GM12878 (cell line): ENCODE data around the gene COQ9. TPM values are rescaled to one million over a fixed set of nuclear protein-coding genes. Genes with fewer than 3 reads are reported as not detected.

Experiments used
- ATAC-seq: fragments of 200-7000 bp; cut with Tn5 transposase; 3 replicates; pipeline ENCODE4 v1.9.1; 2020; ENCODE audit warnings: mild to moderate bottlenecking, moderate library complexity
- BruUV-seq: library from RNA; stranded (reverse); fragments of 400-500 nt; replicated peaks from 2 replicates; lab custom pipeline; 2021; lab: Mats Ljungman, UMichigan
- CTCF ChIA-PET: fragments of 300-600 bp; sonication (Branson Sonifier 250); formaldehyde crosslinking; extraction: SDS; loops from one replicate; lab custom pipeline; 2021; ENCODE audit warnings: inconsistent platforms; lab: Yijun Ruan, JAX
- POLR2A ChIA-PET: fragments of 350-600 bp; formaldehyde crosslinking; extraction: SDS; loops from one replicate; lab custom pipeline; 2021; ENCODE audit warnings: inconsistent platforms; lab: Charles Lee
- RAD21 ChIA-PET: fragments of 300-600 bp; sonication (Branson Sonifier 250); formaldehyde crosslinking; loops from one replicate; lab custom pipeline; 2023; ENCODE audit warnings: antibody characterized with exemption; ENCODE audit not compliant: unreplicated experiment; lab: Charles Lee
- SMC1A ChIA-PET: fragments of 300-600 bp; sonication (Branson Sonifier 250); formaldehyde crosslinking; loops from one replicate; lab custom pipeline; 2023; ENCODE audit not compliant: unreplicated experiment, uncharacterized antibody; lab: Charles Lee
- DNase-seq: peaks from one replicate; pipeline ENCODE4 v3.0.0-alpha.2; 2011; ENCODE audit warnings: low read depth, low spot score
- FAIRE-seq: peaks from 3 replicates; lab custom pipeline; 2011; peaks lifted over from hg19 to GRCh38; lab: Jason Lieb, UNC
- H2AFZ ChIP-seq: 2 replicates; pipeline ENCODE4 v1.6.0; 2011; ENCODE audit warnings: low read depth, low read length, control low read depth; ENCODE audit not compliant: control insufficient read depth
- H3K27ac ChIP-seq: 2 replicates; pipeline ENCODE4 v1.5.1; 2011; ENCODE audit warnings: control low read depth; ENCODE audit not compliant: control insufficient read depth, insufficient read depth
- H3K27me3 ChIP-seq, 2 experiments: replicated peaks in 1 of 2; 2 replicates each; pipeline versions ENCODE4 v1.6.0 to v1.6.1; 2011; ENCODE audit warnings: low read length in 1 of 2; ENCODE audit not compliant: control insufficient read depth in 2 of 2, insufficient read depth in 2 of 2
- H3K36me3 ChIP-seq, 2 experiments: 2 replicates each; pipeline ENCODE4 v1.5.1; 2011; ENCODE audit warnings: low read length in 1 of 2; ENCODE audit not compliant: control insufficient read depth in 2 of 2, insufficient read depth in 2 of 2
- H3K4me1 ChIP-seq: 2 replicates; pipeline ENCODE4 v1.6.1; 2011; ENCODE audit warnings: mild to moderate bottlenecking, low read length, moderate library complexity, mixed read lengths; ENCODE audit not compliant: control insufficient read depth, insufficient read depth
- H3K4me2 ChIP-seq: 2 replicates; pipeline ENCODE4 v1.6.0; 2011; ENCODE audit warnings: control low read depth; ENCODE audit not compliant: control insufficient read depth, insufficient read depth
- H3K4me3 ChIP-seq: fragments of 200-600 bp; sonication (generic); 2 replicates; pipeline ENCODE4 v1.5.1; 2016
- H3K79me2 ChIP-seq: 2 replicates; pipeline ENCODE4 v1.6.0; 2011; ENCODE audit warnings: low read length; ENCODE audit not compliant: control insufficient read depth, insufficient read depth
- H3K9ac ChIP-seq: 2 replicates; pipeline ENCODE4 v1.8.0; 2011; ENCODE audit warnings: low read length, control low read depth, mixed read lengths; ENCODE audit not compliant: control insufficient read depth, insufficient read depth
- H3K9me3 ChIP-seq: replicated peaks from 3 replicates; pipeline ENCODE4 v1.5.1; 2011; ENCODE audit warnings: mild to moderate bottlenecking, low read length; ENCODE audit not compliant: control insufficient read depth, insufficient read depth
- H4K20me1 ChIP-seq: 2 replicates; pipeline ENCODE4 v1.6.0; 2011; ENCODE audit not compliant: control insufficient read depth, insufficient read depth
- BCL11A ChIP-seq: IDR thresholded peaks from 2 replicates; pipeline ENCODE4 v1.6.1; 2011; ENCODE audit warnings: low read depth, low read length
- BHLHE40 ChIP-seq, 2 experiments: fragments of 450-650 bp in 1 of 2; IDR thresholded peaks; 2 replicates each; pipeline ENCODE4 v1.6.1; 2011 to 2017; ENCODE audit warnings: low read depth in 2 of 2, borderline replicate concordance in 1 of 2, improper control_type of control experiment in 1 of 2, low read length in 1 of 2, mild to moderate bottlenecking in 1 of 2
- CHD4 ChIP-seq: fragments of 200-600 bp; sonication (generic); IDR thresholded peaks from 2 replicates; pipeline ENCODE4 v1.6.1; 2016; ENCODE audit warnings: mild to moderate bottlenecking
- DPF2 ChIP-seq: fragments of 450-650 bp; IDR thresholded peaks from 2 replicates; pipeline ENCODE4 v1.6.1; 2017; ENCODE audit warnings: mild to moderate bottlenecking
- EED ChIP-seq: sonication (generic); IDR thresholded peaks from 2 replicates; pipeline ENCODE4 v1.6.1; 2016; ENCODE audit warnings: antibody characterized with exemption, low read depth
- EGR1 ChIP-seq, 2 experiments: IDR thresholded peaks; 1 replicate in 1 of 2; 2 replicates in 1 of 2; pipeline ENCODE4 v1.6.1; 2011 to 2012; ENCODE audit warnings: low read depth in 2 of 2, low read length in 2 of 2, borderline replicate concordance in 1 of 2, mild to moderate bottlenecking in 1 of 2, moderate library complexity in 1 of 2
- GABPA ChIP-seq: IDR thresholded peaks from 2 replicates; pipeline ENCODE4 v1.6.1; 2014; ENCODE audit warnings: antibody characterized with exemption, low read depth, mild to moderate bottlenecking, inconsistent platforms
- IKZF1 ChIP-seq: fragments of 450-650 bp; conservative IDR thresholded peaks from 2 replicates; pipeline ENCODE4 v1.6.1; 2017; ENCODE audit warnings: antibody characterized with exemption, mild to moderate bottlenecking
- KAT2A ChIP-seq: conservative IDR thresholded peaks from 2 replicates; pipeline ENCODE4 v1.6.1; 2011; ENCODE audit warnings: low read depth, low read length; ENCODE audit not compliant: control insufficient read depth
- MTA2 ChIP-seq: fragments of 450-650 bp; IDR thresholded peaks from 2 replicates; pipeline ENCODE4 v1.6.1; 2016; ENCODE audit warnings: low read depth, mild to moderate bottlenecking, moderate library complexity
- NFXL1 ChIP-seq: fragments of 450-650 bp; IDR thresholded peaks from 2 replicates; pipeline ENCODE4 v1.6.1; 2017; ENCODE audit warnings: antibody characterized with exemption, mild to moderate bottlenecking, borderline replicate concordance
- PKNOX1 ChIP-seq: fragments of 450-650 bp; IDR thresholded peaks from 2 replicates; pipeline ENCODE4 v1.6.1; 2016; ENCODE audit warnings: mild to moderate bottlenecking
- RAD21 ChIP-seq: IDR thresholded peaks from 2 replicates; pipeline ENCODE4 v1.6.1; 2011; ENCODE audit warnings: mild to moderate bottlenecking, low read depth, low read length, moderate library complexity; ENCODE audit not compliant: insufficient read depth
- RUNX3 ChIP-seq: IDR thresholded peaks from 2 replicates; pipeline ENCODE4 v1.6.1; 2012; ENCODE audit warnings: low read length, inconsistent platforms
- SREBF1 ChIP-seq: IDR thresholded peaks from 2 replicates; pipeline ENCODE4 v1.6.1; 2012; ENCODE audit warnings: mild to moderate bottlenecking, low read length
- STAT3 ChIP-seq: IDR thresholded peaks from 2 replicates; pipeline ENCODE4 v1.6.1; 2011; ENCODE audit warnings: low read depth, low read length, improper control_type of control experiment
- YY1 ChIP-seq: IDR thresholded peaks from 2 replicates; pipeline ENCODE4 v1.6.1; 2011; ENCODE audit warnings: low read depth, mild to moderate bottlenecking, low read length
- ZNF217 ChIP-seq: fragments of 450-650 bp; IDR thresholded peaks from 2 replicates; pipeline ENCODE4 v1.6.1; 2017; ENCODE audit warnings: antibody characterized with exemption, mild to moderate bottlenecking
- WGBS: methylation state at CpG from one replicate; pipeline ENCODE4 v1.1.6; 2016; ENCODE audit warnings: low lambda C conversion rate; ENCODE audit not compliant: insufficient replicate concordance, insufficient coverage; ENCODE audit errors: missing lambda C conversion rate; 5-methylcytosine and 5-hydroxymethylcytosine counted together
- in situ Hi-C: fragments of 300-500 bp; cut with MboI; formaldehyde crosslinking; loops from 9 replicates; pipeline ENCODE4 v1.14.3; 2018; ENCODE audit warnings: mixed read lengths
- intact Hi-C: fragments of 100-400 bp; cut with micrococcal nuclease; formaldehyde crosslinking; loops from one replicate; pipeline ENCODE4 v1.14.2; 2022; ENCODE audit not compliant: unreplicated experiment
- polyA plus RNA-seq, 11 experiments: library from polyadenylated mRNA; depleted of rRNA in 4 of 11; unstranded in 6 of 11; stranded (reverse) in 5 of 11; fragments of >200 nt; fragmentation: Nextera tagmentation in 4 of 11; fragmentation: Illumina TruSeq in 1 of 11; extraction: Ambion mirVana in 4 of 11; extraction: Trizol in 1 of 11; gene quantifications; 1 replicate in 1 of 11; 2 replicates in 10 of 11; pipeline versions ENCODE4 v1.2.1 to v1.2.3, GENCODE V29; 2011 to 2016; ENCODE audit warnings: inconsistent platforms in 2 of 11, missing spikeins in 2 of 11, low read depth in 1 of 11
- total RNA-seq, 4 experiments: library from RNA; depleted of rRNA in 3 of 4; stranded (reverse); fragments of >200 nt in 3 of 4; fragmentation: Illumina TruSeq in 1 of 4; extraction: Trizol in 1 of 4; gene quantifications; 2 replicates each; pipeline versions ENCODE4 v1.2.1 to v1.2.3, GENCODE V29; 2013 to 2021
- TF ChIP-seq, protein P1 (sequence below): fragments of 450-650 bp; IDR thresholded peaks from 2 replicates; pipeline ENCODE4 v1.6.1; 2017; ENCODE audit warnings: antibody characterized with exemption, mild to moderate bottlenecking, moderate library complexity

Gene COQ9
- total and polyA plus RNA-seq, 10 of the 15 experiments (the other 5 are each of a cell fraction or from before 2014, with no cell fraction given) = 24.1 to 79.7 (median 50.1) TPM

DNA sequence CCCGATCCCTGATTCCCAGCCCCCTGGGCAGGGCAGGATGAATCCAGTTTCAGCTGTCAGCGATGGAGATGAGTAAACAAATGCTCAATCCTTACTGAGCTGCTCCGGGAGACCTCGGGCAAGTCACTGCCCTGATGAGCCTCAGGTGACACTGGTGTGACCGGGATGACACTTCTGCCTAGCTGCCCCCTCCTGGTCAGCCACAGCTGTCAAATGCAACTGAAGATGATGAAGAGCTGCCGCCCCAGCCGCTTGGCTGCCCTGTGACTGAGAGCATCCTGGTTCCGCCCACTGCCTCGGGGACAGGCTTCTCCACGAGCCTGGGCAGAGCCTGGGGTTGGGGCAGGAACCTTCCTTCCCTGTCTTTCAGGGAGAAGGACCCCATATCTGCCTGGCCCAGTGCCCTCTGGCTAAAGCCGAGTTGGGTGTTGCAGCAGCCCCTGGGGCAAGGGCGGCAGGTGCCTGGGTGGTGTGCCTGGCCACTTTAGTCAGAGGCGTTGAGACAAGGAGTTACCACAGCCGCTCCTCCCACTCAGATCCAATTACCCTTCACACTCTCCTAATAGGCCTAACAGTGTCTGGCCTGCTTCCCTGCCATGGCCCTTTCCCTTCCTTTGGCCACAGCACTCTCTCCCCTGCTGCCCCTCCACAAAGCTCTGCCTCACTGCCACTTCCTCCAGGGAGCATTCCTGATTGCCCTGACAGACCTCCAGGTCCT, 37.2 kb upstream of the COQ9 start (continued):
- no peak for TF ChIP-seq NFXL1
- TF ChIP-seq ZNF217 = no peak
- TF ChIP-seq EGR1 (IDR thresholded peaks at IDR 0.05; ENCODE audit: borderline replicate concordance in 1 of 2, low read depth in 2 of 2, low read length in 2 of 2) = no peak
- TF ChIP-seq RUNX3 = no peak
- no peak for TF ChIP-seq YY1
- peak in 1 of 2 experiments; percentile 39; a peak in 1 of 4 replicates for TF ChIP-seq BHLHE40 (IDR thresholded peaks at IDR 0.05; ENCODE audit: borderline replicate concordance in 1 of 2, low read depth in 2 of 2, low read length in 1 of 2)
- TF ChIP-seq SREBF1 = no peak
- TF ChIP-seq IKZF1 = 0 out of 2 replicates have a peak, but pooled peaks have one; percentile 18

- FAIRE-seq (no peak), DNase-seq (no peak), ATAC-seq (peak; percentile 76)
- ChIA-PET POLR2A (interaction anchor here (0.7 to 1.4 kb wide), 6 partner anchors 12 to 107 kb away, joined by 3 to 4 read pairs (median 3); no protein-coding TSS in a partner anchor), RAD21 (interaction anchor here (0.9 to 6.9 kb wide), 9 partner anchors 27 to 110 kb away, joined by 3 to 87 read pairs (median 4); partner anchors contain the start of gene CX3CL1), CTCF (interaction anchor here (1.0 to 14.6 kb wide), 6 partner anchors 12 to 447 kb away, joined by 3 to 632 read pairs (median 3); partner anchors contain the start of genes CIAPIN1 and COQ9), SMC1A (interaction anchor here (0.7 to 4.5 kb wide), 11 partner anchors 20 to 109 kb away, joined by 3 to 93 read pairs (median 3); no protein-coding TSS in a partner anchor)
- no peaks in the 10 kb centered on the region for H3K9me3 ChIP-seq
- WGBS = 27% methylated on average over 12 of the region's 12 CpGs
- H4K20me1 ChIP-seq = no peaks in the 10 kb centered on the region
- H3K27me3 ChIP-seq = no peaks in the 10 kb centered on the region
- H3K27ac ChIP-seq = no peak overlapping the region
- no peak overlapping the region for H2AFZ ChIP-seq
- H3K4me3 ChIP-seq = no peak overlapping the region
- H3K4me1 ChIP-seq = peaks cover 39% of the 10 kb centered on the region
- peak overlapping the region; percentile 50 for H3K4me2 ChIP-seq
- no TSS peak for BruUV-seq
- H3K79me2 ChIP-seq = no peaks in the 10 kb centered on the region
- intact Hi-C loops = no loop called here
- in situ Hi-C loops = no loop called here
- no peak overlapping the region for H3K9ac ChIP-seq
- H3K36me3 ChIP-seq = no peaks in the 10 kb centered on the region
- TF ChIP-seq DPF2 (peak; percentile 57; the same call in 1 of the 2 replicates), PKNOX1 (peak; percentile 54; the same call in 1 of the 2 replicates), GABPA (no peak), RAD21 (0 out of 2 replicates have a peak, but pooled peaks have one; percentile 13), EED (0 out of 2 replicates have a peak, but pooled peaks have one; percentile 29), MTA2 (peak; percentile 73), KAT2A (no peak), CHD4 (no peak), BCL11A (peak; percentile 73; the same call in 1 of the 2 replicates), ZNF217 (no peak), STAT3 (no peak), IKZF1 (peak; percentile 38; the same call in 1 of the 2 replicates)
- TF ChIP-seq, protein P1, sequence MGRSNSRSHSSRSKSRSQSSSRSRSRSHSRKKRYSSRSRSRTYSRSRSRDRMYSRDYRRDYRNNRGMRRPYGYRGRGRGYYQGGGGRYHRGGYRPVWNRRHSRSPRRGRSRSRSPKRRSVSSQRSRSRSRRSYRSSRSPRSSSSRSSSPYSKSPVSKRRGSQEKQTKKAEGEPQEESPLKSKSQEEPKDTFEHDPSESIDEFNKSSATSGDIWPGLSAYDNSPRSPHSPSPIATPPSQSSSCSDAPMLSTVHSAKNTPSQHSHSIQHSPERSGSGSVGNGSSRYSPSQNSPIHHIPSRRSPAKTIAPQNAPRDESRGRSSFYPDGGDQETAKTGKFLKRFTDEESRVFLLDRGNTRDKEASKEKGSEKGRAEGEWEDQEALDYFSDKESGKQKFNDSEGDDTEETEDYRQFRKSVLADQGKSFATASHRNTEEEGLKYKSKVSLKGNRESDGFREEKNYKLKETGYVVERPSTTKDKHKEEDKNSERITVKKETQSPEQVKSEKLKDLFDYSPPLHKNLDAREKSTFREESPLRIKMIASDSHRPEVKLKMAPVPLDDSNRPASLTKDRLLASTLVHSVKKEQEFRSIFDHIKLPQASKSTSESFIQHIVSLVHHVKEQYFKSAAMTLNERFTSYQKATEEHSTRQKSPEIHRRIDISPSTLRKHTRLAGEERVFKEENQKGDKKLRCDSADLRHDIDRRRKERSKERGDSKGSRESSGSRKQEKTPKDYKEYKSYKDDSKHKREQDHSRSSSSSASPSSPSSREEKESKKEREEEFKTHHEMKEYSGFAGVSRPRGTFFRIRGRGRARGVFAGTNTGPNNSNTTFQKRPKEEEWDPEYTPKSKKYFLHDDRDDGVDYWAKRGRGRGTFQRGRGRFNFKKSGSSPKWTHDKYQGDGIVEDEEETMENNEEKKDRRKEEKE = no peak
Observed at GRCh38 chr16:57411362-57411976, 35.8 kb upstream of the COQ9 start.
